Measurements from ENCODE around the gene C3orf18. TPM values are rescaled to one million over a fixed set of nuclear protein-coding genes. Genes with fewer than 3 reads are reported as not detected.

Gene C3orf18
- total and polyA plus RNA-seq, 9 of the 15 experiments (the other 6 are each of a cell fraction or from before 2014, with no cell fraction given): 0.01 to 2.3 (median 0.94) TPM

DNA sequence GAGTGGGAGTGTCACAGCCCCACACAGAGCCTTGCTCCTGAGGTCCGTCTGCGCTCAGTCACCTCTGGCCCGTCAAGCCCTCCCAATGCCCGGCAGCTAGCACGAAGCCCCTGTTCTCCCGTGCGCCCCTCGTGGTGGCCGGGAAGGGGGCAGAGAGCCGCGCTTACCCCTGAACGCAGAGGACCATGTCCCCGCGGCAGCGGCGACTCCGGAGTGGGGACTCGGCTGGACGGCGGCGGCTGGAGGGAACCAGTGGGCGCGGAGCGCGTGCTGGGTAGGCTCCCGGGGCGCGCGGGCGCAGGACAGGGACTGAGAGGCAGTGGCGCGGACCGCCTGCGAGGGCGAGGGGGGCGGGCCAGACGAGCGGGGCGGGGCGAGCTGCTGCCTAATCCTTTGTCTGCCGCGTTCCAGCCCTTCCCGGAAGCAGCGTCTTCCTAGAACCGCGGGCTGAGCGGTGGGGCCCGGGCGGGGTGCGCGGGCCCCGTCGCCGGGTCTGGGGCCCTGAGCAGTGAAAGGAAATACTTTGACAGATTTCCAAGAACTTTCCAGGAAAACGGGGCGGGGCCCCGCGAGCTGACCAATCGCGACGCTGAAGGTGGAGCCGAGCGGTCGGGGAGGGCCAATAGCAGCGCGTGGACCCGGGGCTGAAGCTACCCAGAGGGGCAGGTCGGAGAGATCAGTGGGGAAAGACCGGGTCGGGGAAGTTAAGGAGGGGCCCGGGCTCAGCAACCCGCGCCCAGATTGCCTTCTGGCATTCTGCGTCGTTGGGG, 44.1 kb upstream of the C3orf18 start, which contains the start of gene CISH (continued):
- TF ChIP-seq, protein P1, sequence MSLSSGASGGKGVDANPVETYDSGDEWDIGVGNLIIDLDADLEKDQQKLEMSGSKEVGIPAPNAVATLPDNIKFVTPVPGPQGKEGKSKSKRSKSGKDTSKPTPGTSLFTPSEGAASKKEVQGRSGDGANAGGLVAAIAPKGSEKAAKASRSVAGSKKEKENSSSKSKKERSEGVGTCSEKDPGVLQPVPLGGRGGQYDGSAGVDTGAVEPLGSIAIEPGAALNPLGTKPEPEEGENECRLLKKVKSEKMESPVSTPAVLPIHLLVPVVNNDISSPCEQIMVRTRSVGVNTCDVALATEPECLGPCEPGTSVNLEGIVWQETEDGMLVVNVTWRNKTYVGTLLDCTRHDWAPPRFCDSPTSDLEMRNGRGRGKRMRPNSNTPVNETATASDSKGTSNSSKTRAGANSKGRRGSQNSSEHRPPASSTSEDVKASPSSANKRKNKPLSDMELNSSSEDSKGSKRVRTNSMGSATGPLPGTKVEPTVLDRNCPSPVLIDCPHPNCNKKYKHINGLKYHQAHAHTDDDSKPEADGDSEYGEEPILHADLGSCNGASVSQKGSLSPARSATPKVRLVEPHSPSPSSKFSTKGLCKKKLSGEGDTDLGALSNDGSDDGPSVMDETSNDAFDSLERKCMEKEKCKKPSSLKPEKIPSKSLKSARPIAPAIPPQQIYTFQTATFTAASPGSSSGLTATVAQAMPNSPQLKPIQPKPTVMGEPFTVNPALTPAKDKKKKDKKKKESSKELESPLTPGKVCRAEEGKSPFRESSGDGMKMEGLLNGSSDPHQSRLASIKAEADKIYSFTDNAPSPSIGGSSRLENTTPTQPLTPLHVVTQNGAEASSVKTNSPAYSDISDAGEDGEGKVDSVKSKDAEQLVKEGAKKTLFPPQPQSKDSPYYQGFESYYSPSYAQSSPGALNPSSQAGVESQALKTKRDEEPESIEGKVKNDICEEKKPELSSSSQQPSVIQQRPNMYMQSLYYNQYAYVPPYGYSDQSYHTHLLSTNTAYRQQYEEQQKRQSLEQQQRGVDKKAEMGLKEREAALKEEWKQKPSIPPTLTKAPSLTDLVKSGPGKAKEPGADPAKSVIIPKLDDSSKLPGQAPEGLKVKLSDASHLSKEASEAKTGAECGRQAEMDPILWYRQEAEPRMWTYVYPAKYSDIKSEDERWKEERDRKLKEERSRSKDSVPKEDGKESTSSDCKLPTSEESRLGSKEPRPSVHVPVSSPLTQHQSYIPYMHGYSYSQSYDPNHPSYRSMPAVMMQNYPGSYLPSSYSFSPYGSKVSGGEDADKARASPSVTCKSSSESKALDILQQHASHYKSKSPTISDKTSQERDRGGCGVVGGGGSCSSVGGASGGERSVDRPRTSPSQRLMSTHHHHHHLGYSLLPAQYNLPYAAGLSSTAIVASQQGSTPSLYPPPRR (CRISPR knock-in tag; IDR thresholded peaks at IDR 0.05; ENCODE audit: borderline replicate concordance): no peak
- peak; percentile 97 for TF ChIP-seq SMAD4 (CRISPR knock-in tag; conservative IDR thresholded peaks at IDR 0.05)
- TF ChIP-seq, protein P2, sequence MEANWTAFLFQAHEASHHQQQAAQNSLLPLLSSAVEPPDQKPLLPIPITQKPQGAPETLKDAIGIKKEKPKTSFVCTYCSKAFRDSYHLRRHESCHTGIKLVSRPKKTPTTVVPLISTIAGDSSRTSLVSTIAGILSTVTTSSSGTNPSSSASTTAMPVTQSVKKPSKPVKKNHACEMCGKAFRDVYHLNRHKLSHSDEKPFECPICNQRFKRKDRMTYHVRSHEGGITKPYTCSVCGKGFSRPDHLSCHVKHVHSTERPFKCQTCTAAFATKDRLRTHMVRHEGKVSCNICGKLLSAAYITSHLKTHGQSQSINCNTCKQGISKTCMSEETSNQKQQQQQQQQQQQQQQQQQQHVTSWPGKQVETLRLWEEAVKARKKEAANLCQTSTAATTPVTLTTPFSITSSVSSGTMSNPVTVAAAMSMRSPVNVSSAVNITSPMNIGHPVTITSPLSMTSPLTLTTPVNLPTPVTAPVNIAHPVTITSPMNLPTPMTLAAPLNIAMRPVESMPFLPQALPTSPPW (CRISPR knock-in tag; IDR thresholded peaks at IDR 0.05): peak; percentile 96
- no peak for TF ChIP-seq GATAD2A (IDR thresholded peaks at IDR 0.05)
- TF ChIP-seq, protein P3, sequence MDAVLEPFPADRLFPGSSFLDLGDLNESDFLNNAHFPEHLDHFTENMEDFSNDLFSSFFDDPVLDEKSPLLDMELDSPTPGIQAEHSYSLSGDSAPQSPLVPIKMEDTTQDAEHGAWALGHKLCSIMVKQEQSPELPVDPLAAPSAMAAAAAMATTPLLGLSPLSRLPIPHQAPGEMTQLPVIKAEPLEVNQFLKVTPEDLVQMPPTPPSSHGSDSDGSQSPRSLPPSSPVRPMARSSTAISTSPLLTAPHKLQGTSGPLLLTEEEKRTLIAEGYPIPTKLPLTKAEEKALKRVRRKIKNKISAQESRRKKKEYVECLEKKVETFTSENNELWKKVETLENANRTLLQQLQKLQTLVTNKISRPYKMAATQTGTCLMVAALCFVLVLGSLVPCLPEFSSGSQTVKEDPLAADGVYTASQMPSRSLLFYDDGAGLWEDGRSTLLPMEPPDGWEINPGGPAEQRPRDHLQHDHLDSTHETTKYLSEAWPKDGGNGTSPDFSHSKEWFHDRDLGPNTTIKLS (IDR thresholded peaks at IDR 0.05; ENCODE audit: borderline replicate concordance, low read depth): no peak
- TF ChIP-seq BRCA1 (IDR thresholded peaks at IDR 0.05): no peak
- no peak for TF ChIP-seq BRCA1 (CRISPR knock-in tag; IDR thresholded peaks at IDR 0.05)
- no peak for TF ChIP-seq HDGF (IDR thresholded peaks at IDR 0.05)
- TF ChIP-seq ZFP1 (CRISPR knock-in tag; IDR thresholded peaks at IDR 0.05): no peak
- TF ChIP-seq CXXC5 (CRISPR knock-in tag; IDR thresholded peaks at IDR 0.05): peak; percentile 93
- TF ChIP-seq FOSL1 (tag; conservative IDR thresholded peaks at IDR 0.05): peak; percentile 49
- TF ChIP-seq MEIS2 (IDR thresholded peaks at IDR 0.05; ENCODE audit: partially characterized antibody): peak; percentile 84
- TF ChIP-seq TBP (optimal IDR thresholded peaks at IDR 0.05; ENCODE audit: low read depth, low read length): peak; percentile 75
- TF ChIP-seq, protein P4, sequence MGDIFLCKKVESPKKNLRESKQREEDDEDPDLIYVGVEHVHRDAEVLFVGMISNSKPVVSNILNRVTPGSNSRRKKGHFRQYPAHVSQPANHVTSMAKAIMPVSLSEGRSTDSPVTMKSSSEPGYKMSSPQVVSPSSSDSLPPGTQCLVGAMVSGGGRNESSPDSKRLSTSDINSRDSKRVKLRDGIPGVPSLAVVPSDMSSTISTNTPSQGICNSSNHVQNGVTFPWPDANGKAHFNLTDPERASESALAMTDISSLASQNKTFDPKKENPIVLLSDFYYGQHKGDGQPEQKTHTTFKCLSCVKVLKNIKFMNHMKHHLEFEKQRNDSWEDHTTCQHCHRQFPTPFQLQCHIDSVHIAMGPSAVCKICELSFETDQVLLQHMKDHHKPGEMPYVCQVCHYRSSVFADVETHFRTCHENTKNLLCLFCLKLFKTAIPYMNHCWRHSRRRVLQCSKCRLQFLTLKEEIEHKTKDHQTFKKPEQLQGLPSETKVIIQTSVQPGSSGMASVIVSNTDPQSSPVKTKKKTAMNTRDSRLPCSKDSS (IDR thresholded peaks at IDR 0.05; ENCODE audit: low read depth, partially characterized antibody): no peak
- no peak for TF ChIP-seq ZNF184 (CRISPR knock-in tag; IDR thresholded peaks at IDR 0.05)
- peak; percentile 46 for TF ChIP-seq RBM25 (IDR thresholded peaks at IDR 0.05; ENCODE audit: low read depth, low read length, severe bottlenecking)
- peak; percentile 81 to 82 for TF ChIP-seq KDM1A (IDR thresholded peaks at IDR 0.05)
